Activated T-helper 17 cell treated with anti-CD3 and anti-CD28 coated beads, Interleukin-2, amount 50 U/mL, for 72 hours (primary cell): ENCODE results near the gene ARPC5. TPM values are rescaled to one million over a fixed set of nuclear protein-coding genes. Genes with fewer than 3 reads are reported as not detected.
"Not testable (repeated sequence)": the region's sequence is repeated elsewhere in the genome, so short reads cannot be mapped to it uniquely, and the experiment has no call there.

ENCODE experiments used
- ATAC-seq: fragments of 150-1000 bp; cut with Tn5 transposase; replicated peaks from 2 replicates; pipeline ENCODE4 v1.10.0; 2021; ENCODE audit warnings: mild to moderate bottlenecking, moderate library complexity
- H3K27ac Mint-ChIP-seq: one replicate; pipeline ENCODE4 v1.8.0; 2022; ENCODE audit warnings: mixed read lengths
- H3K27me3 Mint-ChIP-seq: one replicate; pipeline ENCODE4 v1.8.0; 2022; ENCODE audit warnings: mixed read lengths
- H3K36me3 Mint-ChIP-seq: one replicate; pipeline ENCODE4 v1.8.0; 2022; ENCODE audit warnings: low read depth, mild to moderate bottlenecking, mixed read lengths
- H3K4me1 Mint-ChIP-seq: one replicate; pipeline ENCODE4 v1.8.0; 2022; ENCODE audit warnings: mixed read lengths
- H3K4me3 Mint-ChIP-seq: one replicate; pipeline ENCODE4 v1.8.0; 2022; ENCODE audit warnings: mild to moderate bottlenecking, mixed read lengths
- H3K9me3 Mint-ChIP-seq: one replicate; pipeline ENCODE4 v1.8.0; 2022; ENCODE audit warnings: mixed read lengths
- total RNA-seq, 2 donors: library from RNA; stranded (reverse); gene quantifications; one replicate each; pipeline ENCODE4 v1.2.3, GENCODE V29; 2022

Gene ARPC5
- 100 to 1,000 TPM; 130 to 164 TPM for total RNA-seq

DNA sequence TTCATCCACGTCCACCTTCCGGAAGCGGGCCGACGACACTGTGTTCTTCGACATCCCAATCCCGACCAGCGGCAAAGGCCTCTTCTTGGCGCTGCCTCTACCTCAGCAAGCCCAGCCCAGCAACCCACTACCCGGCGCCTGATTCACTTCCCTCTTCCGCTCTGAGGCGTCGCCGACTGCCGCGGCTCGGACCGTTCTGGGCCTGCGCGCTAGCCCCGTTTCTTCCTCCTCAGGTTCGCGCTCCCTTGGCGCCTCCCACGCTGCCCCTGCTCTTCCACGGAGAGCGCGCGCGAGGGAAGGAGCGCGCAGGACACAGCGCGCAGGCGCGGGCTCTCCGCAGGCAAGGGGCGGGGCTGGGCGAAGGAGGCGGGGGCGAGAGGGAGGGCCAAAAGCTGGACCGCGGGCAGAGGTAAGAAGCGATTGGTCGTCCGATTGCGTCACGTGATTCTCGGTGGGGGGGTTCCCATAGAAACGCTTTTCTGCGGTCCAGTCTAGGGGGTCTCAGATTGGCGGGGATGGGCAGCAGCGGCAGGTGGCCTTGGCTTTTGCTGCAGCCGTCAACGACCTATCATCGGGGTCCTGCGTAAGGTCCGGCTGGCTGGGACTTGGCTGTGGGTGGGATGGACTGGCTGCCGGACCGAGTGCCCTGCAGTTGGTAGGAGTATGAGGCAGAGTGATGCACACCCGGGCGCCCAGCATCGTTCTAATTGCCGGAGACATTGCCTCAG lies at the start of gene ARPC5:
Gene ARPC5 (minus strand): TSS at position 178 of the 728 bp plus-strand sequence. CDS start 124 bp downstream, at position 54.
- H3K27ac Mint-ChIP-seq = peak within 1 kb of the TSS; percentile 99
- H3K4me3 Mint-ChIP-seq = peak within 1 kb of the TSS; percentile 97

DNA sequence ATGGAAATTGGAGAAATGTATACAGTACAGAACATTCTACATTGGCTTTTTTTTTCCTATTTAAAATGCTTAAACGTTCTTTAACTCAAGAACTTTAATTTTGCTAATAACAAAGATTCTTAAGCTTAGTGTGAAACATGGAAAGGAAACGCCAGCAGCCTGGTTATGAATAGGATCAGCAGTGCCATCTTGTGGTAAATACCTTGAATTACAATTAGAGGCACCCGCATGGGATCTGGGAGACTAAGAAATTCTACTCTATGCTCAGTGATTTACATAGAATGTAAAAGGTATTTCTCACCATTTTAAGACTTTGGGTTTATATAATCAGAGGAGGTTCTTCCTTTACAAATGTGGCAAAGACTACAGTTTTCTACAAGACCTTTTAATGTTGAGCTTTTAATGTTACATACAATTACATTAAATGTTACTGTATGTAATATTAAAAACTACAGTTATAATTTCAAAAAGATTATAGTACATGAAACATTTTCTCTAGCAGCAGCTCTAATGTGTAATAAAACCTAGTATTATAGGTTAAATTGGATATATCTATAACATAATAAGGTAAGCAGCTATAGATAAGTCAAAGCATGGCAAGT lies 49.6 kb upstream of the ARPC5 start:
- Mint-ChIP-seq H3K36me3 (no peaks in the 10 kb centered on the region), H3K4me3 (no peak overlapping the region), H3K27me3 (peaks cover 12% of the 10 kb centered on the region), H3K4me1 (peaks cover 4% of the 10 kb centered on the region), H3K27ac (no peak overlapping the region), H3K9me3 (no peaks in the 10 kb centered on the region)
- peak; percentile 39 for ATAC-seq

More for the DNA sequence above, at the start of gene ARPC5:
- peaks cover 16% of the 10 kb centered on the region for H3K4me1 Mint-ChIP-seq
- H3K36me3 Mint-ChIP-seq = peaks cover 48% of the 10 kb centered on the region
- H3K27me3 Mint-ChIP-seq = no peaks in the 10 kb centered on the region
- peak; percentile 90 for ATAC-seq
- H3K9me3 Mint-ChIP-seq = no peaks in the 10 kb centered on the region

DNA sequence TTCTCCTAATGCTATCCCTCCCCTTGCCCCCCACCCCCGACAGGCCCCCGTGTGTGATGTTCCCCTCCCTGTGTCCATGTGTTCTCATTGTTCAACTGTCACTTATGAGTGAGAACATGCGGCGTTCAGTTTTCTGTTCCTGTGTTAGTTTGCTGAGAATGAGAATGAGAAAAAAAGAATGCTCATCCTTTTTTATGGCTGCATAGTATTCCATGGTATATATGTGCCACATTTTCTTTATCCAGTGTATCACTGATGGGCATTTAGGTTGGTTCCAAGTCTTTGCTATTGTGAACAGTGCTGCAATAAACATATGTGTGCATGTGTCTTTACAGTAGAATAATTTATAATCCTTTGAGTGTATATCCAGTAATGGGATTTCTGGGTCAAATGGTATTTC lies 43.8 kb upstream of the ARPC5 start:
- H3K4me1 Mint-ChIP-seq, H3K27ac Mint-ChIP-seq, ATAC-seq, H3K4me3 Mint-ChIP-seq, H3K36me3 Mint-ChIP-seq, H3K9me3 Mint-ChIP-seq: not testable (repeated sequence)
- H3K27me3 Mint-ChIP-seq = peaks cover 15% of the 10 kb centered on the region

DNA sequence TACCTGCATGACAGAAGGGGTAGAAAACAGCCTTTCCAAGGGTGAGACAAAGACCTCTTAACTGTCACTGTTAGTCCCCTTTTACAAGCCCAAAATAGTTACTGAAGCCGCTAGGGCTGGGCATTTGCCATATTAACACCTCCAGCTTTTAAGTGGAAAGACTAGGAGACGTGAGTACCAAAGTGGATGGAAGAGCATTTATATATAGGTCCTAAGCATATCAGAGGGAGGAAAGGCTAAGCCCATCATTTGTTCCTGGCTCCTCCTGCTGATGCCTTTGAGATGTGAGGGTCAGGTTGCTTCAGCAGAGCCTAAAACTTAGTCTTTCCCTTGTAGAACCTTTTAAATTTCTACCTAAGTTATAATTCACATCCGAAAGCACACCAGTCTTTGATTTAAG lies 43.2 kb upstream of the ARPC5 start:
- Mint-ChIP-seq H3K27me3 (peaks cover 13% of the 10 kb centered on the region), H3K4me1 (no peaks in the 10 kb centered on the region), H3K9me3 (no peaks in the 10 kb centered on the region), H3K36me3 (no peaks in the 10 kb centered on the region), H3K4me3 (no peak overlapping the region), H3K27ac (no peak overlapping the region)
- ATAC-seq = no peak

DNA sequence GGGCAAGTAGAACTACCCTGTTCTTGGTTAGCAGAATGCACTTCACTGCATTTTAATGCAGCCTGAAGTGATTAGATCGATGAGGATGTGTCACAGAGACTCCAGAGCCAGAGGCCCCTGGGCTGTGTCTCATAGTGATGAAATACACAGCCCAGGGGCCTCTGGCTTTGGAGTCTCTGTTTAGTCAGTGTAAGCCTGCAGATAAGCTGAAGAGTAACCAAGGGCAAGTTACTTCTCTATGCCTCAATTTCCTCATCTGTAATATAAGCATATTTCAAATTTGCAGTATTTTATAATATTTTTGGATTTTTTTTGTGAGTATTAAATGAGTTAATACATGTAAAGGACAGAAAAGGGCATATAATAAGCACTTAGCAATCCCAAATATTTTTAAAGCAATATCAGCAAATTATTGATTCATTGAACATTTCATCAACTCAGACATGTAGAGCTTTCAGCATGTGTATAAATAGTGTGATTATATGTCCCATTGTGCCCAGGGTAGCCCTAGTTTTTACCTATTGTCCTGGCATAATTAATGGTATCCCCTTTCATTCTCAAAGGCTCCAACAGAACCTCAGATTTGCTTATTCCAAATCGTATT lies 41.1 kb upstream of the ARPC5 start:
- H3K36me3 Mint-ChIP-seq = no peaks in the 10 kb centered on the region
- no peak overlapping the region for H3K4me3 Mint-ChIP-seq
- no peaks in the 10 kb centered on the region for H3K4me1 Mint-ChIP-seq
- no peaks in the 10 kb centered on the region for H3K9me3 Mint-ChIP-seq
- ATAC-seq = no peak
- H3K27me3 Mint-ChIP-seq = peaks cover 6% of the 10 kb centered on the region
- no peak overlapping the region for H3K27ac Mint-ChIP-seq

DNA sequence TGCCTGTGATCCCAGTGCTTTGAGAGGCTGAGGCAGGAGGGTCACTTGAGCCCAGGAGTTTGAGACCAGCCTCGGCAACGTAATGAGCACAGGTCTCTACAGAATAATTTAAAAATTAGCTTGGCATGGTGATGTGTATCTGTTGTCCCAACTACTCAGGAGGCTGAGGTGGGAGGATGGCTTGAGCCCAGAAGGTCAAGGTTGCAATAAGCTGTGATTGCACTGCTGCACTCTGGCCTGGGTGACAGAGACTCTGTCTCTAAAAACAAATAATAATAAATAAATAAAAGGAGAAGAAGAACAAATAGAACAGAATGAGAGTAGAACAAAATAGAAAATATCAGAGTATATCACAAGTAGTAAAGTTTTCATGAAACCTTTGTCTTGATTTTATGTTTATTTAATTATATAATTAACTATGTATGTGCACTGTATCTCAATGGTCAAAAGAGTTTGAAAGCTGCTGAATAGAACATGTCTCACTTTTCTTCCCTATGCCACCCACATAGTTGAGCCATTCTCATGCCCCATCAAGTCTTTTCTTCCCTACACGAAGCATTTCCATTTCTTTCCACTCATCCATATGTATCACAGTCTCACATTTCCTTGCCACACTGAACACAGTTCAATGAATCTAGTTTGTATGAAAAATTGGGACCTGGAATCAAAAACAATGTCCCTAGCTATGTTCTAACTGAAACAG lies 40.5 kb upstream of the ARPC5 start:
- H3K4me1 Mint-ChIP-seq = no peaks in the 10 kb centered on the region
- ATAC-seq = no peak
- H3K27ac Mint-ChIP-seq = no peak overlapping the region
- H3K9me3 Mint-ChIP-seq = no peaks in the 10 kb centered on the region
- H3K27me3 Mint-ChIP-seq = peaks cover 5% of the 10 kb centered on the region
- H3K36me3 Mint-ChIP-seq = no peaks in the 10 kb centered on the region
- no peak overlapping the region for H3K4me3 Mint-ChIP-seq

DNA sequence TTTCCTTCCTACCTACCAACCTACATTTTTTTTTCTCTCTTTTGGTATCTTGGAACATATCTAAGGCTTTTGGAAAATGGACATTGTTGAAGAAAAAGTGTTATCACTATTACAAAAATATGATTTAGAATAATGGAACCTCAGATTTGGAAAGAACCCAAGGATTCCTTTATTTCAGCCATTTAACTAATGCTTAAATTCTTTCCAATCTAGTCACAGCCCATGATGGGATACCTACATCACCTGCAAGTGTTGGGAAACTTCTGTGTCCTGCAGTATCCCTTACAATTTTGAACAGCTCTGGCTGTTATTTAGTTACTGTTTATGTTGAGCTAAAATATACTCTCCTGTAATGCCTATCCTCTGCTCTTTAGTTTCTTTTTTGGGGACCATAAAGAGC lies 39.8 kb upstream of the ARPC5 start:
- Mint-ChIP-seq H3K4me1 (no peaks in the 10 kb centered on the region), H3K36me3 (no peaks in the 10 kb centered on the region), H3K27ac (no peak overlapping the region), H3K4me3 (no peak overlapping the region), H3K27me3 (peaks cover 3% of the 10 kb centered on the region), H3K9me3 (no peaks in the 10 kb centered on the region)
- no peak for ATAC-seq

DNA sequence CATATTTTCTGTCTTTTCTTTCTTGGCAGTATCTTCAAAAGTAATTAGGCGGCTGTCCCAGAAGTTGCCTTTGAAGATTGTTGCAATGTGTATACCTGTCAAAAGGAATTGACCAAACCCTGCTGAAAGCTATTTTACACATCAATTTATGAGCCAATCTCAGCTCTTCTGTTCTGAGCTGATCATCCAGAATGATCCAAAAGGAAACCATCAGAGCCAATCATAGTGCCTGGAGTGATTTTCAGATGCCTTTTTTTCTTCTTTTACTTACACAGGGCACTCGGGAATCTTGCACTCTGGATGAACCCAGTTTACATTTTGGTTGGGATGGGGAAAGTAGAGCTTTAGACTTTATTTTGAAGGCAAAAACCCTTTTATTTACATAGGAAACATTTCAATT lies 39.3 kb upstream of the ARPC5 start:
- no peak overlapping the region for H3K4me3 Mint-ChIP-seq
- ATAC-seq = no peak
- no peak overlapping the region for H3K27ac Mint-ChIP-seq
- H3K36me3 Mint-ChIP-seq = no peaks in the 10 kb centered on the region
- H3K4me1 Mint-ChIP-seq = no peaks in the 10 kb centered on the region
- peaks cover 3% of the 10 kb centered on the region for H3K27me3 Mint-ChIP-seq
- H3K9me3 Mint-ChIP-seq = no peaks in the 10 kb centered on the region

DNA sequence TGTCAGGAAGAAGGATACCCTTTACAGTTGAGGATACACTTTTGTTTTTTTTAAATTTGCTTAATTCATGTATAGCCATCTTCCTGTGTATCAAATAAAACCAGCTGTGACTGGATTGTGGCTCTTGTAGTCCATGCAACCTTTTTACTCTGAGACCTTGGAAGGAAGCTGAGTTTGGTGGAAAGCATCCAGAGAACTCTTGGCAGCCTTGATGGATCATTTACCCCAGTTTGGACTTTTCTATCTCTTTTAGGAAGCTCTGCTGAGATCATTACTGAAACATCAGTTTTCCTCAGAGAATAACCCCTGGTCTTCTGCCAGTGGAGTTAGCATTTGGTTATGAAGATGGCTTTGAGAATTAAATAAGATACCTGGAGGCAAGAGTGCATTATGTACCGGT lies 38.8 kb upstream of the ARPC5 start:
- peaks cover 3% of the 10 kb centered on the region for H3K27me3 Mint-ChIP-seq
- H3K27ac Mint-ChIP-seq = no peak overlapping the region
- ATAC-seq = no peak
- H3K4me3 Mint-ChIP-seq = no peak overlapping the region
- H3K36me3 Mint-ChIP-seq = no peaks in the 10 kb centered on the region
- H3K9me3 Mint-ChIP-seq = no peaks in the 10 kb centered on the region
- H3K4me1 Mint-ChIP-seq = no peaks in the 10 kb centered on the region

DNA sequence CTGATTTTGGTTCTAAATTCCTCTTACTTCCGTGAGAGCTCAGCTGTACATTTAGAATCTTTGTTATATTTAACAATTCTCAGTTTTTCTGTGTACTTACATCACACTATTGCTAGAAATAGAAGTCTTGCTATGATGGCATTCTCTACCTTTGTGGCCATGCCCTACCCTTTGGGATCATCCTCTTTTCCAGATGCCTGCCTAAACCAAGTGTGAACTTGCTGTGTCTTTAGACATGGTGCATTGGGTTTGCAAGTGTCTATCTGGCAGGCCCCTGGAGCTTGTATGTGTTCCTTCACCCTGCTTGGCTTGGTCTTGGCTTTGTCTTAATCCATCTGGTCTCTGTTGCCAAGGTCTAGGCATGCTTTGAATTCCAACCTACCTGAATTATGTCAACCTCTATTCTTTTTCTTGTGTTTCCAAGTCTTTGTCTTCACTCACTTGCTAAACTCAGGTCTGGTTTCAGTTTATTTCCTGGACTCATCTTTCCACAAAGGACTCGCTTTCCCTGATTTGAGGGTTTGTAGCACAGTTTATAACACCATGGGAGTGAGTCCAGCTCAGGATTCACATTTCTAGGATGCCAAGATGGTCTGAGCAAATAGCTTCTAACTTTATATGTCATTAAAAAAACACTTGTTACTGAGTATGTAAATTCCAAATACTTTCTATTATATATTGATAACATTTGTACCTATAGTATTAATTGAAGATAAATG lies 38.2 kb upstream of the ARPC5 start:
- Mint-ChIP-seq H3K27ac (no peak overlapping the region), H3K4me3 (no peak overlapping the region), H3K9me3 (no peaks in the 10 kb centered on the region), H3K27me3 (peaks cover 3% of the 10 kb centered on the region), H3K4me1 (no peaks in the 10 kb centered on the region), H3K36me3 (no peaks in the 10 kb centered on the region)
- ATAC-seq = no peak

DNA sequence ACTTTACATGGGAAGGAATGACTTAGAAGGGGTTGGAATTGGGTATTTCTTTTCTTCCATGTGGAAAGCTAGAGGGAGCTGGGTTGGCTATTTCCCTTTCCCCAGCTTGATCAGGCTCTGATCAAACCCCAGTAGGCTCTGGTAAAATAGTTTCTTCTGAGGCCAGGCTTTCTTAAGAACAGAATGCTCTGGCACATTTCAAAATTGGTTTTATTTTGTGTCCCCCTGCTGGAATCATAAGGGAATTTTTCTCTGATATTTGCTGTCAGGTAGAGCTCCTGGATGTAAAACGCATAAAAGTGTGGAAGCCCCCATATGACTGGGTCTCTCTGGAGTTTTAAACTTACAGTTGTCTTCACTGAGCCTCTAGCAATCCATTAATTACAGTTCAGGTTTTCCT lies 34.6 kb upstream of the ARPC5 start:
- Mint-ChIP-seq H3K36me3 (no peaks in the 10 kb centered on the region), H3K27ac (no peak overlapping the region), H3K27me3 (no peaks in the 10 kb centered on the region), H3K4me1 (no peaks in the 10 kb centered on the region), H3K9me3 (no peaks in the 10 kb centered on the region), H3K4me3 (no peak overlapping the region)
- no peak for ATAC-seq

DNA sequence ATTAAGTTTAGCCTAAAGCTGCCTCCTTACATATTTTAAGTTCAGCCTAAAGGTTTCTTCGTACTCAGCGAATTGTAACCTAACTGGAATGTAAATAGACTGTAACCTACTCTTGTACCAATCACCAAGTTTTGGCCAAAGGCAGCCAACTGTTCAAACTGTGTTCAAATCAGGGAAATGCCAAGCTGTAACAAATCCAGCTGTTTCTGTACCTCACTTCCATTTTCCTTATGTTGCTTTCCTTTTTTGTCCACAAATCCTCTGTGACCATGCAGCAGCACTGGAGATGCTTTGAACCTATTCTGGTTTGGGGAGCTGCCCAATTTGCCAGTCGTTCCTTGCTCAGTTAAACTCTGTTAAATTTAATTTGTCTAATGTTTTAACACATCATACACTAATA lies 20.8 kb upstream of the ARPC5 start:
- Mint-ChIP-seq H3K9me3 (no peaks in the 10 kb centered on the region), H3K4me1 (peaks cover 23% of the 10 kb centered on the region), H3K27ac (no peak overlapping the region), H3K36me3 (no peaks in the 10 kb centered on the region), H3K4me3 (no peak overlapping the region), H3K27me3 (peaks cover 5% of the 10 kb centered on the region)
- ATAC-seq = no peak

DNA sequence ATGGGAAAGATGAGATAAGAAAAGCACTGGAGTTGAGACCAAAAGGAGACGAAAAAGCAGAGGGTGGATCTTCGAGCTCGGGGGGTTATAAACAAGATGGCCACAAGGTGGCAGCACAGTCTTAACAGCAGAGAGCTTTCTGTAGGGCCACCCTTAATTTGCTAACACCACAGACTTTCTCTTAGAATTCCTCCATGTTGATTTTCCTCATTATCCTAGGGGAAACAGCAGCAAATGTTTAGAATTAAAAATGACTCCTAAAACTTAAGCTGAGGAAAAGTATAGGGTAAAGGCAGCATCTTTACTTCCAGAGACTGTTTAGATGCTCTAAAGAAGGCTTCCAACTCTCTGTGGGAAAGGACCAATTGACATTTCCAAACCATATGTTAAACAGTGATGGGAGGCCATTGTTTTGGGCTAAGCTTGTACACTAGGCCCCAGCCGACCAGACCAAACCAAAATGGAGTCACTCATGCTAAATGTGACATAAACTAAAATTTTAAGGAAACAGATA lies 20.0 kb upstream of the ARPC5 start:
- Mint-ChIP-seq H3K4me1 (peaks cover 24% of the 10 kb centered on the region), H3K27ac (no peak overlapping the region), H3K4me3 (no peak overlapping the region), H3K27me3 (peaks cover 3% of the 10 kb centered on the region), H3K9me3 (no peaks in the 10 kb centered on the region), H3K36me3 (no peaks in the 10 kb centered on the region)
- ATAC-seq = peak; percentile 54

DNA sequence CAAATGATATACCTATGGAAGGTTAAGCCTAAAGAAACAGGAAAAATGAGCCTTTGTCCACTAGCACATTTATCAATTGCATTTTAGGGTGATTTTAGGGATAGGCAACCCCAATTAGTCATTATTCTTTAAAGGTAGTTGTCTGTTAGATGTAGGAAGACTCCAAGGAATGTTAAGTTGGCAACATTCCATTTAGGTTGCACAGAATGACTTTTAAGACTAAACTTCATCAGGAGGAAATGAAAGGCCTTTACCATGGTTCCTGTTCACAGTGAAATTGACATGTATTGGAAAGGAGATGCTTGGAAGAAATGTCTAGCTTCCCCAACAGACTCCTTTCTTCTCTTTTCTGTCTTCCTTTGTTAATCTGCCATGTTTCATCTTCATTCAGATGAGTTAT lies 19.1 kb upstream of the ARPC5 start:
- no peak for ATAC-seq
- H3K36me3 Mint-ChIP-seq = no peaks in the 10 kb centered on the region
- peaks cover 24% of the 10 kb centered on the region for H3K4me1 Mint-ChIP-seq
- H3K4me3 Mint-ChIP-seq = no peak overlapping the region
- no peak overlapping the region for H3K27ac Mint-ChIP-seq
- no peaks in the 10 kb centered on the region for H3K9me3 Mint-ChIP-seq
- peaks cover 3% of the 10 kb centered on the region for H3K27me3 Mint-ChIP-seq
